OCI-LY3 (cell line): ENCODE data around the gene LZTS2.

Source experiments
- CTCF ChIP-seq: fragments of 200-600, 300-600 bp; sonication (generic); IDR thresholded peaks from 2 replicates; pipeline ENCODE4 v1.5.1; 2014; ENCODE audit warnings: antibody characterized with exemption, low read length, low read depth
- EZH2phosphoT487 ChIP-seq: fragments of 200-600 bp; shearing (Covaris generic); IDR thresholded peaks from 2 replicates; pipeline ENCODE4 v1.6.1; 2018; ENCODE audit warnings: antibody characterized with exemption, mixed run types, low read depth

GRCh38 chr10:101003639-101004206 lies 4.1 kb downstream of the LZTS2 start:
- no peak for TF ChIP-seq CTCF
- no peak for TF ChIP-seq EZH2phosphoT487
